Activated CD8-positive, alpha-beta T cell treated with anti-CD3 and anti-CD28 coated beads for 36 hours (primary cell): ENCODE data around the gene KRTAP5-4. TPM values are rescaled to one million over a fixed set of nuclear protein-coding genes. Genes with fewer than 3 reads are reported as not detected.
"Not testable (repeated sequence)": the region's sequence is repeated elsewhere in the genome, so short reads cannot be mapped to it uniquely, and the experiment has no call there.

Experiments used
- ATAC-seq: fragments of 200-7000 bp; cut with Tn5 transposase; one replicate; pipeline ENCODE4 v1.10.0; 2021; ENCODE audit warnings: mild to moderate bottlenecking, moderate library complexity
- CTCF ChIA-PET: fragments of 350-600 bp; sonication (Branson Sonifier 250); formaldehyde crosslinking; loops from one replicate; lab custom pipeline; 2021; ENCODE audit warnings: antibody characterized with exemption; lab: Charles Lee
- POLR2A ChIA-PET: fragments of 350-600 bp; sonication (Branson Sonifier 250); formaldehyde crosslinking; loops from one replicate; lab custom pipeline; 2021; ENCODE audit warnings: antibody characterized with exemption; lab: Charles Lee
- DNase-seq: peaks from one replicate; pipeline ENCODE4 v3.0.0-alpha.2; 2020
- H3K27ac Mint-ChIP-seq: one replicate; pipeline ENCODE4 v1.8.0; 2021; ENCODE audit warnings: mild to moderate bottlenecking, mixed read lengths
- H3K27me3 Mint-ChIP-seq: one replicate; pipeline ENCODE4 v1.8.0; 2021; ENCODE audit warnings: mixed read lengths
- H3K36me3 Mint-ChIP-seq: one replicate; pipeline ENCODE4 v1.8.0; 2021; ENCODE audit warnings: low read depth, mixed read lengths
- H3K4me1 Mint-ChIP-seq: one replicate; pipeline ENCODE4 v1.8.0; 2021; ENCODE audit warnings: low read depth, mixed read lengths
- H3K4me3 Mint-ChIP-seq: one replicate; pipeline ENCODE4 v1.8.0; 2021; ENCODE audit warnings: mild to moderate bottlenecking, moderate library complexity, mixed read lengths
- H3K9me3 Mint-ChIP-seq: one replicate; pipeline ENCODE4 v1.8.0; 2021; ENCODE audit warnings: mixed read lengths
- intact Hi-C: fragments of 100-400 bp; cut with micrococcal nuclease; formaldehyde crosslinking; loops from one replicate; pipeline ENCODE4 v1.10.0; 2022
- total RNA-seq, 2 experiments: library from RNA; stranded (reverse); gene quantifications; one replicate each; pipeline ENCODE4 v1.2.3, GENCODE V29; 2021
- TF ChIP-seq, protein P1 (sequence below): fragments of 200-600 bp; IDR thresholded peaks from one replicate; pipeline ENCODE4 v1.8.0; 2022; ENCODE audit warnings: antibody characterized with exemption, mild to moderate bottlenecking

Gene KRTAP5-4
- total RNA-seq, 2 experiments from 2014 or later: not detected

DNA sequence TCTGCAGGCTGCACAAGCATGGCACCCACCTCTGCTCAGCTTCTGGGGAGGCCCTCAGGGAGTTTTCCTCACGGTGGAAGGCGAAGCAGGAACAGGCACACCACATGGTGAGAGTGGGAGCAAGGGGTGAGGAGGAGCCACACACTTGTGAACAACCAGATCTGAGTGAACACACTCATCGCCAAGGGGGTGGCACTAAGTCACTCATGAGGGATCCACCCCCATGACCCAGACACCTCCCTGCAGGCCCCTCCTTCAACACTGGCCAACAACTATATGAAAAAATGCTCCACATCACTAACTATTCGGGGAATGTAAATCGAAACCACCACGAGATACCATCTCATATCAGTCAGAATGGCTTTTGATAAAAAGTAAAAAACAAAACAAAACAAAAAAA, 23.1 kb downstream of the KRTAP5-4 start:
- no peaks in the 10 kb centered on the region for H3K4me1 Mint-ChIP-seq
- CTCF ChIA-PET: interaction anchor here (1.5 kb wide), 1 partner anchor 24 kb away, joined by 4 read pairs; no protein-coding TSS in a partner anchor
- no peaks in the 10 kb centered on the region for H3K9me3 Mint-ChIP-seq
- peaks cover 49% of the 10 kb centered on the region for H3K27me3 Mint-ChIP-seq
- ATAC-seq (no peak), DNase-seq (no peak)
- POLR2A ChIA-PET: interaction anchor here (0.6 kb wide), 1 partner anchor 76 kb away, joined by 5 read pairs; no protein-coding TSS in a partner anchor
- intact Hi-C loops: no loop called here
- H3K4me3 Mint-ChIP-seq: no peak overlapping the region
- H3K27ac Mint-ChIP-seq: no peak overlapping the region
- TF ChIP-seq, protein P1, sequence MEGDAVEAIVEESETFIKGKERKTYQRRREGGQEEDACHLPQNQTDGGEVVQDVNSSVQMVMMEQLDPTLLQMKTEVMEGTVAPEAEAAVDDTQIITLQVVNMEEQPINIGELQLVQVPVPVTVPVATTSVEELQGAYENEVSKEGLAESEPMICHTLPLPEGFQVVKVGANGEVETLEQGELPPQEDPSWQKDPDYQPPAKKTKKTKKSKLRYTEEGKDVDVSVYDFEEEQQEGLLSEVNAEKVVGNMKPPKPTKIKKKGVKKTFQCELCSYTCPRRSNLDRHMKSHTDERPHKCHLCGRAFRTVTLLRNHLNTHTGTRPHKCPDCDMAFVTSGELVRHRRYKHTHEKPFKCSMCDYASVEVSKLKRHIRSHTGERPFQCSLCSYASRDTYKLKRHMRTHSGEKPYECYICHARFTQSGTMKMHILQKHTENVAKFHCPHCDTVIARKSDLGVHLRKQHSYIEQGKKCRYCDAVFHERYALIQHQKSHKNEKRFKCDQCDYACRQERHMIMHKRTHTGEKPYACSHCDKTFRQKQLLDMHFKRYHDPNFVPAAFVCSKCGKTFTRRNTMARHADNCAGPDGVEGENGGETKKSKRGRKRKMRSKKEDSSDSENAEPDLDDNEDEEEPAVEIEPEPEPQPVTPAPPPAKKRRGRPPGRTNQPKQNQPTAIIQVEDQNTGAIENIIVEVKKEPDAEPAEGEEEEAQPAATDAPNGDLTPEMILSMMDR: no peak
- no peaks in the 10 kb centered on the region for H3K36me3 Mint-ChIP-seq

DNA sequence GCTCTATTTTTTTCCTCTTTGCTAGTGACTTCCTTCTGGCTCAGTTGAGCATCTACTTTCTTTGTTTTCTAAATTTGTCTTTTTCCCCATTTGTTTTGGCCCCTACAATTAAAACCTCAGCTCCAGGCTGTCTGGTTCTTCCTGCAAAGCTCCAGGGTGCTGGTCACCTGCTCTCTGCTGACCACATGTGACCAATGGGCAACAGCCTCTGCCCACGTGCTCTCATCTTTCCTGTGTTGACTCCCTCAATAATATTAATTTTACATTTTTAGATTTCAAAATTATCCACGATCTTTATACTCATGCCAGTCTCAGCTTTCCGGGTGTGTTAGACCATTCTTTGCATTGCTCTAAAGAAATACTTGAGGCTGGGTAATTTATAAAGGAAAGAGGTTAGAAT, 23.5 kb downstream of the KRTAP5-4 start:
- DNase-seq, ATAC-seq, POLR2A ChIA-PET, H3K36me3 Mint-ChIP-seq, CTCF ChIA-PET, H3K27ac Mint-ChIP-seq, H3K4me1 Mint-ChIP-seq, H3K9me3 Mint-ChIP-seq, H3K4me3 Mint-ChIP-seq, intact Hi-C loops: not testable (repeated sequence)
- peaks cover 48% of the 10 kb centered on the region for H3K27me3 Mint-ChIP-seq

DNA sequence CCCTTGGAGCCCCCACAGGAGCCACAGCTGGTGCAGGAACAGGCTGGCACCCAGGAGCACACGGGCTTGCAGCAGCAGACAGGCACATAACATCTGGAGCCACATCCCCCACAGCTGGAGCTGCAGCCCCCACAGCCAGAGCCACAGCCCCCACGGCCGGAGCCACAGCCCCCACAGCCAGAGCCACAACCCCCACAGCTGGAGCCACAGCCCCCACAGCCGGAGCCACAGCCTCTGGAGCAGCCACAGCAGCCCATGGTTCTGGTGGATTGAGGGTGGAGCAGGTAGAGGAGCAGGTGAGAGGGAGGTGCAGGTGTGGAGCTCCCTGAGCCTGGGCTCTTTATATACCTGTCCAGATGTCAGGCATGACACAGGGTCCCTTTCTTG, 24.0 kb downstream of the KRTAP5-4 start, which contains the start of gene KRTAP5-2:
KRTAP5-2 (minus strand) TSS at position 301 of the 387 bp plus-strand sequence; CDS start at position 257, 44 bp downstream.
- intact Hi-C loops: no loop called here
- Mint-ChIP-seq H3K36me3 (no peaks in the 10 kb centered on the region), H3K9me3 (no peaks in the 10 kb centered on the region), H3K27ac (no peak within 1 kb of the TSS), H3K27me3 (peaks cover 47% of the 10 kb centered on the region), H3K4me1 (no peaks in the 10 kb centered on the region), H3K4me3 (no peak within 1 kb of the TSS)
- POLR2A ChIA-PET: no interaction called here
- DNase-seq (no peak), ATAC-seq (no peak)
- TF ChIP-seq, protein P1: no peak
- CTCF ChIA-PET: interaction anchor here (3.4 kb wide), 1 partner anchor 32 kb away, joined by 18 read pairs; the partner anchor contains the start of gene KRTAP5-5

DNA sequence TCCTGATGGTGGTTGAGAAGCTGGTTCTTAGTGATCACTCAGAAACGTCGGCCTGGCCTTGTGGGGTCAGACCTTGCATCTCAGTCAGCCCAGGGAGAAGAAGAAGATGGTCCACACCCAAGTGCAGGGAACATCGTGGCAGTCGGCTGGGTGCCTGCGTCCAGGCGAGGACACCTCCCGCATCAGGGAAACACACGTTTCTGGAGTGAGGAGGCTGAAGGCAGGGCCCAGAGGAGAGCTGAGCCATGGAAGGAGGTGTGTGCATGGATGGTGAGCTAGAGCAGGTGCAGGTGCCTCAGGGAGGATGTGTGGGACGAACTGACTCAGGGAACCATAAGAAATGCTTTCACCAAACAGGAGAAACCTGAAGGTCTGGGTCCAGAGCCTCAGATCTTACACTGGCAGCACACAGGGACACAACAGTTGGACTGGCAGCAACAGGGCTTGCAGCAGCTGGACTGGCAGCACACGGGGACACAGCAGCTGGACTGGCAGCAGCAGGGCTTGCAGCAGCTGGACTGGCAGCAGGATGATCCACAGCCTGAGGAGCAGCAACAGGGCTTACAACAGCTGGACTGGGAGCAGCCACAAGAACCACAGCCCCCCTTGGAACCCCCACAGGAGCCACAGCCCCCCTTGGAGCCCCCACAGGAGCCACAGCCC, 24.5 kb downstream of the KRTAP5-4 start:
- CTCF ChIA-PET: interaction anchor here (1.5 to 5.3 kb wide), 3 partner anchors 23 to 55 kb away, joined by 3 to 46 read pairs (median 18); partner anchors contain the start of gene KRTAP5-5
- H3K4me3 Mint-ChIP-seq: no peak overlapping the region
- peaks cover 46% of the 10 kb centered on the region for H3K27me3 Mint-ChIP-seq
- H3K36me3 Mint-ChIP-seq: no peaks in the 10 kb centered on the region
- TF ChIP-seq, protein P1: no peak
- no peaks in the 10 kb centered on the region for H3K9me3 Mint-ChIP-seq
- intact Hi-C loops: no loop called here
- POLR2A ChIA-PET: no interaction called here
- no peaks in the 10 kb centered on the region for H3K4me1 Mint-ChIP-seq
- DNase-seq: no peak
- no peak overlapping the region for H3K27ac Mint-ChIP-seq
- no peak for ATAC-seq

DNA sequence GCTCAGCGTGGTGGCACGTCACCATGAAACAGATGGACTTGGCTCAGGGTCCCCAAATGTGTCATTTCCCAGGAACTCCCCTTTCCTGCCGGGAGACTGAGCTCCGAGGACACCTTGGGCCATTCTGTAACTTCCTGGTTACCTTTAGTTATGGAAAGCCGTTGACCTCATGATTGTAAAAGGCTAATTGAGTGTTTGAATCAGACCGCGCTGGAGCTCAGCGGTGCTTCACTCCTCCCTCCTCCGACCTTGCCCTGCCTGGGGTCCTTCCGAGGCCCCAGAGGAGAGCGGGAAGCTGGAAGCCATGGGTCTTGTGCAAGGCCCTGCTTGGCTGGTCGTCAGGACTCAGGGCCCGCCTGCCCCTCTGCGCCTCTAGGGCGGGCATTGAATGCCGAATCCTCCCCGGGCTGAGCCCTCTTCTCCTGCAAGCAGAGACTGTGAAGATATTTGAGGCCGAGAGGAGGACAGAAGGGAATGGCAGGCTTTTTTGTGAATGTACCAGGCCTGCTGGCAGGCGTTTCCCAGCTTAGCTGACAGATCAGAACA, 25.3 kb downstream of the KRTAP5-4 start:
- ATAC-seq, H3K36me3 Mint-ChIP-seq, DNase-seq, H3K27ac Mint-ChIP-seq, H3K9me3 Mint-ChIP-seq, H3K4me3 Mint-ChIP-seq, POLR2A ChIA-PET, intact Hi-C loops, H3K4me1 Mint-ChIP-seq: not testable (repeated sequence)
- CTCF ChIA-PET: interaction anchor here (1.1 to 5.3 kb wide), 5 partner anchors 8 to 56 kb away, joined by 3 to 46 read pairs (median 5); partner anchors contain the start of gene KRTAP5-5
- H3K27me3 Mint-ChIP-seq: peaks cover 40% of the 10 kb centered on the region
